ENCODE measurements around the gene APOBR.

Gene APOBR

DNA sequence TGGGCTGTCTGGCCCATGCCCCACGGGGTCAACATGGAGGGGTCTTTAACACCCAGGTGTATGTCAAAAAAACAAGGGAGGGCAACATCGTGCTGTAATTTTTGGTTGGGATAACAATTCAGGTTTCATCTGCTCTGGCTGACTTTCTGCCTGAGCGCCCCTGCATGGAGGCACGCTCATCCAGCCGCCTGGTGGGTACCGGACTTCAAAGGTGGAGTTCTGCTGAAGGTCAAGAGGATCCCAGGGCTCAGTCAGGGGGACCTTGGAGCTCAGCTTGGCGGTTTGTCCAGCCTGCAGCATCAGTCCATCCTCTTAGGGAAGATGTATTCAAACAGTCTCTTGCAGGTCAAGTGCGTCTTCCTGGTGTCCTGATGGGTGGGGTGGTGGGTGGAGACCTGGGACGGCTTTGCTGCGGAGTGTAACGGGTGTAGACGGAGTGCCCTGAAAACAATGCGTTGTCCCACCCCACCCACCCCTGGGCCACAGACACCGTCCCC, 53.9 kb downstream of the APOBR start:
- no peak overlapping the region for H3K9ac ChIP-seq (ENCODE audit: low read depth, low read length)
- H3K4me1 ChIP-seq (ENCODE audit: insufficient read depth, low read length) = no peaks in the 10 kb centered on the region
- H3K36me3 ChIP-seq (ENCODE audit: insufficient read depth, low read length) = no peaks in the 10 kb centered on the region
- H3K9me3 ChIP-seq (ENCODE audit: control insufficient read depth, insufficient read depth, low read length) = no peaks in the 10 kb centered on the region
